ENCODE data around the gene CBFA2T3.
A peak's percentile ranks its signal among the peaks of the same experiment; 100 is the strongest.

CBFA2T3 gene

DNA sequence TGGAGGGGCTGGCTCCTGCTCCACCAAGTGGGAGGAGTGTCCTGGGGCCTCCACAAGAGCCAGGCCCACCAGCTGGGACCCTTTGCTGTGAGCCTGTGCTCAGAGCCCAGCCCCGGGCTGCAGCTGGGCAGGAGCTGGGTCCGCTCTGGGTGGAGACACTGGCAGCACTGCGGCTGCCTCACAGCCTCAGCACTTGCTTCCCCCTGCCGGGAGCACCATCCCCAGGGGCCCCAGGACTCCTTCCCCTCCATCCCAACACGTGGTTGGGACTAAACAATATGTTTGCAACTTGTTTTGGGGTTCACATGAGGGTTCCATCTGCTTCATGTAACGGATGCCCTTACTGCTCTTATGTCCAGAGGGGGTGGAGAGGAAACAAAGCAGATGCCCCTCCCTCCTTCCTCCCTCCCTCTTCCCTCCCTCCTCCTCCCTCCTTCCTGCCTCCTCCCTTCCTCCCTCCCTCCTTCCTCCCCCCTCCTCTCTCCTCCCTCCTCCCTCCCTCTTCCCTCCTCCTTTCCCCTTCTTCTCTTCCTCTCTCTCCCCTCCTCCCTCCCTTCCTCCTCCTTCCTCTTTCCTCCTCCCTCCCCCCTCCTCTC, 16.3 kb upstream of the CBFA2T3 start (continued):
- TF ChIP-seq ZNF146 (tag by site-specific recombination; IDR thresholded peaks at IDR 0.05) (no peak), ZNF704 (tag by site-specific recombination; IDR thresholded peaks at IDR 0.05) (no peak), ZNF24 (tag by site-specific recombination; IDR thresholded peaks at IDR 0.05) (no peak), BCL11B (tag by site-specific recombination; IDR thresholded peaks at IDR 0.05; ENCODE audit: low read depth) (no peak), ZNF292 (tag by site-specific recombination; IDR thresholded peaks at IDR 0.05; ENCODE audit: borderline replicate concordance, low read depth) (no peak), ZNF175 (tag by site-specific recombination; IDR thresholded peaks at IDR 0.05) (no peak), FEZF1 (tag by site-specific recombination; IDR thresholded peaks at IDR 0.05) (no peak), HOXD13 (CRISPR knock-in tag; IDR thresholded peaks at IDR 0.05; ENCODE audit: borderline replicate concordance) (no peak), ZNF48 (tag by site-specific recombination; IDR thresholded peaks at IDR 0.05) (no peak), ZNF214 (tag by site-specific recombination; IDR thresholded peaks at IDR 0.05; ENCODE audit: borderline replicate concordance) (no peak), ZNF366 (tag by site-specific recombination; conservative IDR thresholded peaks at IDR 0.05) (peak; percentile 67), WT1 (tag by site-specific recombination; IDR thresholded peaks at IDR 0.05) (0 out of 2 replicates have a peak, but pooled peaks have one; percentile 16), ZNF10 (tag by site-specific recombination; IDR thresholded peaks at IDR 0.05) (no peak), ZNF580 (tag by site-specific recombination; IDR thresholded peaks at IDR 0.05) (no peak), ZNF707 (tag by site-specific recombination; IDR thresholded peaks at IDR 0.05) (no peak), ZNF133 (tag by site-specific recombination; IDR thresholded peaks at IDR 0.05) (no peak), KLF7 (tag by site-specific recombination; IDR thresholded peaks at IDR 0.05; ENCODE audit: borderline replicate concordance) (no peak), ZNF112 (tag by site-specific recombination; IDR thresholded peaks at IDR 0.05) (no peak)
- TF ChIP-seq, protein P1, sequence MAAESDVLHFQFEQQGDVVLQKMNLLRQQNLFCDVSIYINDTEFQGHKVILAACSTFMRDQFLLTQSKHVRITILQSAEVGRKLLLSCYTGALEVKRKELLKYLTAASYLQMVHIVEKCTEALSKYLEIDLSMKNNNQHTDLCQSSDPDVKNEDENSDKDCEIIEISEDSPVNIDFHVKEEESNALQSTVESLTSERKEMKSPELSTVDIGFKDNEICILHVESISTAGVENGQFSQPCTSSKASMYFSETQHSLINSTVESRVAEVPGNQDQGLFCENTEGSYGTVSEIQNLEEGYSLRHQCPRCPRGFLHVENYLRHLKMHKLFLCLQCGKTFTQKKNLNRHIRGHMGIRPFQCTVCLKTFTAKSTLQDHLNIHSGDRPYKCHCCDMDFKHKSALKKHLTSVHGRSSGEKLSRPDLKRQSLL (tag by site-specific recombination; IDR thresholded peaks at IDR 0.05): no peak
- TF ChIP-seq, protein P2, sequence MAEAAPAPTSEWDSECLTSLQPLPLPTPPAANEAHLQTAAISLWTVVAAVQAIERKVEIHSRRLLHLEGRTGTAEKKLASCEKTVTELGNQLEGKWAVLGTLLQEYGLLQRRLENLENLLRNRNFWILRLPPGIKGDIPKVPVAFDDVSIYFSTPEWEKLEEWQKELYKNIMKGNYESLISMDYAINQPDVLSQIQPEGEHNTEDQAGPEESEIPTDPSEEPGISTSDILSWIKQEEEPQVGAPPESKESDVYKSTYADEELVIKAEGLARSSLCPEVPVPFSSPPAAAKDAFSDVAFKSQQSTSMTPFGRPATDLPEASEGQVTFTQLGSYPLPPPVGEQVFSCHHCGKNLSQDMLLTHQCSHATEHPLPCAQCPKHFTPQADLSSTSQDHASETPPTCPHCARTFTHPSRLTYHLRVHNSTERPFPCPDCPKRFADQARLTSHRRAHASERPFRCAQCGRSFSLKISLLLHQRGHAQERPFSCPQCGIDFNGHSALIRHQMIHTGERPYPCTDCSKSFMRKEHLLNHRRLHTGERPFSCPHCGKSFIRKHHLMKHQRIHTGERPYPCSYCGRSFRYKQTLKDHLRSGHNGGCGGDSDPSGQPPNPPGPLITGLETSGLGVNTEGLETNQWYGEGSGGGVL (tag by site-specific recombination; IDR thresholded peaks at IDR 0.05): peak; percentile 34; the same call in 1 of the 2 replicates

DNA sequence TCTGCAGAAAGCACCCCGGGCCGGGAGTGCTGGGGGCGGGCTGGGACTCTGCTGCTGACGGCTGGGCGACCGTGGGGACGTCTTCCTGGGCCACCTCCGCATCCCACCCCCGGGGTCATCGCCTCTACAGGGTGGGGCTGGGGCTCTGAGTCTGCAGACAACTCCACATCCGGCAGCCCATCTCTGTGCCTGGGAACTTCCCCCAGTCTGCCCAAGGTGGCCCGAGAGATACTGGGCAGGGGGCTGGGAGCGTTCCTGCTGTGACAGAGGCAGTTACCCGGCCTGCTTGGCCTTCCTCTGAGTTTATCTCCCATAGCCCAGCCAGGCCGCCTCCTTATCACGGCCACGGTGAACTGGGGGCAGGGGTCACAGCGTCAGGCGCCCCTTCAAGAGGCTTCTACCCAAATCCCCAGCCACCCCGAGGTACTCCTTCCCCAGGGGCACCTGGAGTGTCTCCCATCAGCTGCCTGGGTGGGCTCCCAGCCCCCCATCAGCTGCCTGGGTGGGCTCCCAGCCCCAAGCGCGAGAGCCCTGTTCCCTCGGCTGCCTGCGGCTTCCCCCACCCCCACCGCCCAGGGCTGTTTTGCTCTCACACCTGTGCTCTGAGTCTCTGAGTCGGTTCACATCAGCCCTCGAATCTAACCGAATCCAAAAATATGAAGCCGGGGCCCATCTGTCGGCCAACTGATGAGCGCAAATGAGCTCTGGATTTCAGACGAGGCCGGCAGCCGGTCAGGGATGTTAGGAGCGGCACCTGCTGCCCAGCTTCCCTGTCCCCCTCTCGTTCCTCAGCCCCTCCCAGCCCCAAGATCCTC, 15.6 kb upstream of the CBFA2T3 start:
- Histone ChIP-seq H3K27ac (ENCODE audit: extremely low read depth, low read depth, low read length) (no peak overlapping the region), H3K4me3 (ENCODE audit: low read depth, low read length) (no peak overlapping the region)
- CTCF ChIA-PET: no interaction called here
- TF ChIP-seq ZNF221 (tag by site-specific recombination; IDR thresholded peaks at IDR 0.05; ENCODE audit: borderline replicate concordance) (no peak), ZNF791 (tag by site-specific recombination; IDR thresholded peaks at IDR 0.05) (no peak), ZNF133 (tag by site-specific recombination; IDR thresholded peaks at IDR 0.05) (no peak), KLF7 (tag by site-specific recombination; IDR thresholded peaks at IDR 0.05; ENCODE audit: borderline replicate concordance) (no peak), ZNF747 (tag by site-specific recombination; IDR thresholded peaks at IDR 0.05) (no peak), ZNF664 (tag by site-specific recombination; IDR thresholded peaks at IDR 0.05) (no peak), MEIS1 (CRISPR knock-in tag; IDR thresholded peaks at IDR 0.05; ENCODE audit: borderline replicate concordance) (no peak), ZBTB8A (tag by site-specific recombination; IDR thresholded peaks at IDR 0.05) (no peak), ZNF701 (tag by site-specific recombination; IDR thresholded peaks at IDR 0.05) (no peak), ZNF24 (tag by site-specific recombination; IDR thresholded peaks at IDR 0.05) (no peak), ZNF645 (tag by site-specific recombination; IDR thresholded peaks at IDR 0.05) (no peak), YY1 (tag by site-specific recombination; IDR thresholded peaks at IDR 0.05) (no peak), ZNF571 (tag by site-specific recombination; IDR thresholded peaks at IDR 0.05) (no peak), REPIN1 (tag by site-specific recombination; IDR thresholded peaks at IDR 0.05; ENCODE audit: low read depth) (no peak), HOXD13 (CRISPR knock-in tag; IDR thresholded peaks at IDR 0.05; ENCODE audit: borderline replicate concordance) (no peak), ZXDB (tag by site-specific recombination; IDR thresholded peaks at IDR 0.05) (no peak)

More for the DNA sequence above, 15.6 kb upstream of the CBFA2T3 start:
- no peaks in the 10 kb centered on the region for H3K36me3 ChIP-seq (ENCODE audit: control insufficient read depth in 2 of 2, insufficient read depth in 1 of 2, low read length in 2 of 2)
- H3K9me3 ChIP-seq (ENCODE audit: control insufficient read depth, insufficient read depth, low read depth, low read length): no peaks in the 10 kb centered on the region
- POLR2A ChIA-PET: no interaction called here
- no peaks in the 10 kb centered on the region for H3K4me1 ChIP-seq (ENCODE audit: control insufficient read depth, insufficient read depth, low read length)

All from HEK293 (cell line).